ENCODE measurements around the gene FAM241A. TPM values are rescaled to one million over a fixed set of nuclear protein-coding genes. Genes with fewer than 3 reads are reported as not detected.

Gene FAM241A
- total and polyA plus RNA-seq, 2 of the 13 experiments (the other 11 are each of a cell fraction or from before 2014, with no cell fraction given), result 0.61 to 0.69 TPM

DNA sequence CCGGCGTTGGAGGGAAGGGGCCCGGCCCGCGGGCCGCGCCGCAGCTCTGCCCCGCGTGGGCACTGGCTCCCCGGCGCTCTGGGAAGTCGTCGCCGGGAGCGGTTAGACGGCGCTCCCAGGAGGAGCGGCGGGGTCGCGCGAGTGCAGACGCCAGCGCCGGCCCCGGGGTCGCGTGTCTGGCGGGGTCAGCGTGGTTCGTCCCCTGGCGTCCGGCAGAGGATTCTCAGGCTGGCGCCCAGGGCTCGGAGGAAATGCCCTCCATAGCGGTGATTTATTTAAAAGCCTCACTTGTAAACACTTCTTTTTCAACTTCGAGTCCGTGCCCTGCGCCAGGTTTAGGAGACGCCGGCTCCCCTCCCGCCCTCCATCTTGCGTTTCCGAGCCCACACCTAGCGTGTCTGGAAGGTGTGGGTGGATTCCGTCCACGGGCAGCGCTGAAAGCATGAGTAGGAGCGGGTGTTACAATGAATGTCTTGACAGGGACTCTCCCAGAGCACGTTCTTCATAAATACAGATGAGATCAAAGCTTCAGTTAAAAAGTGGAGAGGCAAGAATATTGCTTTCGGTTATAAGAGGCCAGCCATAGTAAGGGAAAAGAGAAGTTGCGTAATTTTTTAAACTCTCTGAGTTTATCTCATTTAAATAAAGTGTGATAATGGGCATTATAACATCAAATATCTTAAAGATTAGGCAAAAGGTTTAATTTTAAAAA lies 692 bp downstream of the FAM241A start (continued):
- TF ChIP-seq, protein P1, sequence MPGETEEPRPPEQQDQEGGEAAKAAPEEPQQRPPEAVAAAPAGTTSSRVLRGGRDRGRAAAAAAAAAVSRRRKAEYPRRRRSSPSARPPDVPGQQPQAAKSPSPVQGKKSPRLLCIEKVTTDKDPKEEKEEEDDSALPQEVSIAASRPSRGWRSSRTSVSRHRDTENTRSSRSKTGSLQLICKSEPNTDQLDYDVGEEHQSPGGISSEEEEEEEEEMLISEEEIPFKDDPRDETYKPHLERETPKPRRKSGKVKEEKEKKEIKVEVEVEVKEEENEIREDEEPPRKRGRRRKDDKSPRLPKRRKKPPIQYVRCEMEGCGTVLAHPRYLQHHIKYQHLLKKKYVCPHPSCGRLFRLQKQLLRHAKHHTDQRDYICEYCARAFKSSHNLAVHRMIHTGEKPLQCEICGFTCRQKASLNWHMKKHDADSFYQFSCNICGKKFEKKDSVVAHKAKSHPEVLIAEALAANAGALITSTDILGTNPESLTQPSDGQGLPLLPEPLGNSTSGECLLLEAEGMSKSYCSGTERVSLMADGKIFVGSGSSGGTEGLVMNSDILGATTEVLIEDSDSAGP (CRISPR knock-in tag; IDR thresholded peaks at IDR 0.05; ENCODE audit: borderline replicate concordance), result peak; percentile 28; the same call in 1 of the 2 replicates
- no peak for TF ChIP-seq ZMYM3 (CRISPR knock-in tag; IDR thresholded peaks at IDR 0.05)
- TF ChIP-seq ZNF776 (CRISPR knock-in tag; IDR thresholded peaks at IDR 0.05), result no peak
- TF ChIP-seq MXI1 (IDR thresholded peaks at IDR 0.05; ENCODE audit: borderline replicate concordance, low read depth, low read length), result peak; percentile 32; the same call in 1 of the 3 replicates
- TF ChIP-seq LRRFIP1 (CRISPR knock-in tag; conservative IDR thresholded peaks at IDR 0.05), result no peak
- TF ChIP-seq ZNF563 (CRISPR knock-in tag; IDR thresholded peaks at IDR 0.05), result no peak
- TF ChIP-seq ARNT (IDR thresholded peaks at IDR 0.05), result no peak
- TF ChIP-seq ATM (IDR thresholded peaks at IDR 0.05; ENCODE audit: borderline replicate concordance), result no peak
- 0 out of 2 replicates have a peak, but pooled peaks have one; percentile 11 for TF ChIP-seq MEIS2 (CRISPR knock-in tag; IDR thresholded peaks at IDR 0.05)
- 0 out of 2 replicates have a peak, but pooled peaks have one; percentile 11 for TF ChIP-seq GABPB1 (CRISPR knock-in tag; IDR thresholded peaks at IDR 0.05)
- no peak for TF ChIP-seq GFI1 (CRISPR knock-in tag; IDR thresholded peaks at IDR 0.05; ENCODE audit: borderline replicate concordance)
- TF ChIP-seq CTCF (CRISPR knock-in tag; IDR thresholded peaks at IDR 0.05), result peak; percentile 18; the same call in 1 of the 2 replicates
- no peak for TF ChIP-seq AGO1 (IDR thresholded peaks at IDR 0.05; ENCODE audit: low read depth, low read length, poor library complexity, severe bottlenecking)
- no peak for TF ChIP-seq NKX3-1 (CRISPR knock-in tag; IDR thresholded peaks at IDR 0.05)
- no peak for TF ChIP-seq SNAPC5 (CRISPR knock-in tag; IDR thresholded peaks at IDR 0.05; ENCODE audit: borderline replicate concordance)
- no peak for TF ChIP-seq FOXP4 (CRISPR knock-in tag; IDR thresholded peaks at IDR 0.05)
- no peak for TF ChIP-seq NBN (conservative IDR thresholded peaks at IDR 0.05)
- TF ChIP-seq, protein P2, sequence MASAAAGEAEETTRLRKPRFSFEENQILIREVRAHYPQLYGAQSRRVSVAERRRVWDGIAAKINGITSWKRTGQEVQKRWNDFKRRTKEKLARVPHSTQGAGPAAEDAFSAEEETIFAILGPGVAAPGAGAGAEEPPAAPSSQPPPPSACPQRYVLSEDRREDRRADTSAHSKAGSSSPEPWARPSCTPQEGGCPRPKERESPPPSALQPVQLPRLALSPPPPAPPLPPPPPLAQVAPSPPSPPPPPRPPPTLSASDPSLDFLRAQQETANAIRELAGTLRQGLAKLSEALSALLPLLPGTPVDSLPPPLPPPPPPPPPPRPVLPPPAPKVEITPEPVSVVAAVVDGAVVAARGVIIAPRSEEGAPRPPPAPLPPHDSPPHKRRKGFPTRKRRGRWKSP (CRISPR knock-in tag; IDR thresholded peaks at IDR 0.05), result peak; percentile 48; the same call in 1 of the 2 replicates

All from HepG2 (cell line).